Suppressor macrophage treated with lipopolysaccharide for 1 hour (primary cell): Measurements from ENCODE around the gene HSD3B7.

Source experiments
- DNase-seq, 3 donors: peaks; one replicate each; pipeline ENCODE4 v3.0.0-alpha.2; 2020 to 2022

Gene HSD3B7

GRCh38 chr16:31031276-31031675 lies 46.3 kb downstream of the HSD3B7 start:
- DNase-seq = peak in 2 of 3 donors; percentile 53 to 65

DNA sequence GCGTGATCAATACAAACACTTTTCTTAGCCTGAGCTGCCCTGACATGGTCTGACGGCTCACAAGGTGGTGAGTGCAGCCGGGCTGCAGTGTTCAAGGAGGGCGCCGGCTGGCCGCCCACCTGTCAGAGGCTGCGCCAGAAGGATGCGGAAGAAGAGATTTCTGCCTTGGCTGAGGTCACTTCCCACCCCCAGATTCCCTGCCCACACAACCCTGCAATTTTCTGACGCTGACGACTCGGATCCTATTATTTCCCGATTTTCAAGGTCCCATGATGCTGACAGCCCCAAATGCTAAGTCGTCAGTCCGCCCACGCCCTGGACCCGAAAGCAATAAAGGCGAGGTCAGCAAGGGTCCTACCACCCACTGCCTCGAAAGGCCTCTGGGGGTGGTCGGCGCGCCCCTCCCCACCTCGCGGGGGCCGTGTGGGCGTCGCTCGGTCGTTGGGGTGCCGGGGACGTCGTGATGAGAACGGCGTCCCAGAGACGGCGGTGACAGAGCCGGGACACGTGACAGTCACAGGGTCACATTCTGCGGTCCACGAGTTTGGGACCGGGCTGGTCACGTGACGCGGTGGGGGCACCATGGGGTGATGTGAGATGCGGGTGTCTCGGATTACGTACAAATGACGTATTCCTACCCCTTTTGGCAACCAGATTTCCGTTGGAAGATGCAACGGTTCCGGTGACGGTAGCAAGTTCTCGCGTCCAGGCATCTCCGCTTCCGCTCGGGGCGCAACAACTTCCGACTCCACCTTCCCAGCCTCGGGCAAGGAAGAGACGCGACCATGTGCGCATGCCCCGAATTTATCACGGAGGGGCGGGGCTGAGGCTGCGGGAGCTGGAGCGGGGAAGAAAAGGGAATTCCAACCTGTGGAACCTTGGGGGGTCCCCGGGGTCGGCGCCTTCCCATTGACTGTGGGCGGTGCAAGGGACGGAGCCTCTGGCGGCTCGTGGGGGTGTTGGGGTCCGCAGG lies 48.0 kb downstream of the HSD3B7 start, which contains the start of gene STX4:
STX4 (plus strand) TSS at position 823 of the 973 bp plus-strand sequence. CDS start 248 bp downstream, outside the sequence.
- peak; percentile 99 to 100 (median 100) for DNase-seq

GRCh38 chr16:31033709-31034492 lies 48.9 kb downstream of the HSD3B7 start:
- peak; percentile 90 to 95 (median 91) for DNase-seq

DNA sequence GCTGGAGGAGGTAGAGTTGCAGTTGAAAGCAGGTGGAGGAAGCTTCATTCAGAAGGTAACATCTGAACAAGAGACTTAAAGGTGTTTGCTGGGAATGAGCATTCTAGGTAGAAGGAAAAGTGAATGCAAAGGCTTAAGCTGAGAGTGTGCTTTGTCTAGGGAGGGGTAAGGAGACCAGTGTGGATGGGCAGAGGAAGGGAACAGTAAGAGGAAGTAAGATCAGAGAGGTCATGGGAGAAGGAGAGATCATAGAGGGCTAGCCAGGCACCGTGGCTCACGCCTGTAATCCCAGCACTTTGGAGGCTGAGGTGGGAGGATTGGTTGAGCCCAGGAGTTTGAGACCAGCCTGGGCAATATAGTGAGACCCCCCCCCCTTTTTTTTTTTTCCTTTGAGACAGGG lies 51.7 kb downstream of the HSD3B7 start:
- peak; percentile 60 to 63 (median 63) for DNase-seq
